Measurements from ENCODE around the gene SBF2.

Gene SBF2

GRCh38 chr11:10282117-10282516 lies 11.9 kb downstream of the SBF2 start:
- no peak for DNase-seq (ENCODE audit: low spot score)
- in situ Hi-C loops (cut with MboI; ENCODE audit: low pct_unique_long_range_greater_than_20kb, low sequenced_read_pairs, unreplicated experiment), result no loop called here
- TF ChIP-seq CTCF (IDR thresholded peaks at IDR 0.05; ENCODE audit: extremely low read depth, insufficient read depth, missing control alignments), result no peak

GRCh38 chr11:10275714-10276113 lies 18.3 kb downstream of the SBF2 start:
- no peak for TF ChIP-seq CTCF (IDR thresholded peaks at IDR 0.05; ENCODE audit: extremely low read depth, insufficient read depth, missing control alignments)
- in situ Hi-C loops (cut with MboI; ENCODE audit: low pct_unique_long_range_greater_than_20kb, low sequenced_read_pairs, unreplicated experiment), result no loop called here
- no peak for DNase-seq (ENCODE audit: low spot score)

DNA sequence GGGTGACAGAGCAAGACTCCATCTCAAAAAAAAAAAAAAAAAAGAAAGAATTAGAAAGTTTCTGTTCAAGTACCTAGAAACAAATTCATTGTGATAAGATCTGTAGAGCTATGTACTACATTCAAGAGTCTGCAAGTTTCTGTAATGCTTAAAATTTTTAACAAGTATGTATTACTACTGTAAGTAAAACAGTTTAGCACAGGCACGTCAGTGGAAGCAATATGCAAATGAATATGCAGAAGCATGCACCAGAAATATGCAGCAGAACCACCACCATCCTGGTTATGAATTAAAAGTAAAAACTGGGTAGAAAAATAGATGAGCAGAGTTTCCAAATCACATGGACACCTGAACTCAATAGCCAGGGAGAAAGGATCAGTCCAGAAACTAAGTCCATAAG lies 19.3 kb downstream of the SBF2 start:
- DNase-seq (ENCODE audit: low spot score), result no peak
- in situ Hi-C loops (cut with MboI; ENCODE audit: low pct_unique_long_range_greater_than_20kb, low sequenced_read_pairs, unreplicated experiment), result no loop called here
- TF ChIP-seq CTCF (IDR thresholded peaks at IDR 0.05; ENCODE audit: extremely low read depth, insufficient read depth, missing control alignments), result no peak

DNA sequence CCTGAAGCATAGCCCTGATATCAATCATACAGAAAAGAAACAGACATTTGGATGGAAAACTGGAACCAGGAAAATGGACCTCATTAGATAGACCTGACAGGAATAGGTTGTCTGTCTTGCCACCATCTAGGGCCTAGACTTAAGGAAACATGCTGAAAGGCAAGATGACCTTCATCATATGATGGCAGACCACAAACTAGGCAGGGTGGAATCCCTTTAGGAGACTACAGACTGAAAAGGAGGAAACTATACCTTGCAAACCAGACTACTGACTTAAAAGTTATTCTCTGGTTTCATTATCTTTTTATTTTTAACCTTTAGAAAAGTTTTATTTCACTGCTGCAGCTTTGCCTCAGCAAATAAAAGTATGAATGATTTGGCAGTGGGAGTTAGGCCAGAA lies 20.3 kb downstream of the SBF2 start:
- no peak for DNase-seq (ENCODE audit: low spot score)
- TF ChIP-seq CTCF (IDR thresholded peaks at IDR 0.05; ENCODE audit: extremely low read depth, insufficient read depth, missing control alignments), result no peak
- in situ Hi-C loops (cut with MboI; ENCODE audit: low pct_unique_long_range_greater_than_20kb, low sequenced_read_pairs, unreplicated experiment), result no loop called here

GRCh38 chr11:10272132-10272531 lies 21.9 kb downstream of the SBF2 start:
- in situ Hi-C loops (cut with MboI; ENCODE audit: low pct_unique_long_range_greater_than_20kb, low sequenced_read_pairs, unreplicated experiment), result no loop called here
- DNase-seq (ENCODE audit: low spot score), result no peak
- no peak for TF ChIP-seq CTCF (IDR thresholded peaks at IDR 0.05; ENCODE audit: extremely low read depth, insufficient read depth, missing control alignments)

DNA sequence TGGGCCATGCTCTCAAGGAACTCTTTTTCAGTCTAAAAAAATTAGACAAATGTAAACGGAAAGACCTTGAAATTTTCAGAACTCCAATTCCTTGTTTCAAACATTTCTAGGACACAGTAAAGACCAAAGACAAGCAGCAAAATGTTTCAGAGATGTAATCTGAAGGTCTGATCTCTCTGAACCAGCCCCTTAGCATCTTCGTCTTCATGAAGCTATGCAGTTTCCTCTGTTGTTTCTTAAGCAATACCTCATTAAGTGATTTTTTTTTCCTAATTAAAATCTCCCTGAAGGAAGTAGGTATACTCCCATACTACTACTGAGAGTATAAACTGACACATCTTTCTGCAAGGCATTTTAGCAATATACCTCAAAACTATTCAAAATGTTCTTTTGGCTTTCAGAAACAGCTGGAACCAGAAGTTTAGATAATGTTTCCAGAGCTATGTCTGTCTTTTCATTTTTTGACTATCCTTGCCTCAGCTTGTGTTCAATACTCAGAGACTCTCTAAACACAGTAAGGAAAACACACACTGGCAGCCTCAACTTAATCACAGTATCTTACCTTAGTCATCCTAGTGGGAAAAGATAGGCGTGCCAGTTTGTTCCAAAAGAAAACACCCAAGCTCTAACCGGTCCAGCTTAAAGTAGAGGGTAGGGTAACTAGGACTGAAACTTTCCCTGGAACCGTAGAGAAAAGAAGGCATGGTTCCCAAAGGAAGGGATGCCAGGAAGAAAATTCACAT lies 25.1 kb downstream of the SBF2 start:
- TF ChIP-seq CTCF (IDR thresholded peaks at IDR 0.05; ENCODE audit: extremely low read depth, insufficient read depth, missing control alignments), result no peak
- in situ Hi-C loops (cut with MboI; ENCODE audit: low pct_unique_long_range_greater_than_20kb, low sequenced_read_pairs, unreplicated experiment), result no loop called here
- no peak for DNase-seq (ENCODE audit: low spot score)

Measured in GM13977 (cell line).